Common myeloid progenitor, CD34-positive (primary cell): Measurements from ENCODE around the gene HDAC9.

Source experiments
- CTCF ChIA-PET: fragments of 350-600 bp; sonication (Branson Sonifier 250); formaldehyde crosslinking; loops from one replicate; lab custom pipeline; 2021; ENCODE audit warnings: antibody characterized with exemption; lab: Charles Lee
- POLR2A ChIA-PET: fragments of 350-600 bp; sonication (Branson Sonifier 250); formaldehyde crosslinking; loops from one replicate; lab custom pipeline; 2021; ENCODE audit warnings: antibody characterized with exemption; lab: Charles Lee
- DNase-seq, 3 donors: peaks; one replicate each; pipeline versions ENCODE4 v3.0.0 to v3.0.0-alpha.2; 2013
- H3K27ac ChIP-seq, 2 experiments: 1 replicate in 1 of 2; 2 replicates in 1 of 2; pipeline ENCODE4 v1.7.0; 2013; ENCODE audit warnings: inconsistent platforms in 2 of 2, low read length in 2 of 2, mild to moderate bottlenecking in 2 of 2, low read depth in 1 of 2, moderate library complexity in 1 of 2; ENCODE audit not compliant: severe bottlenecking in 2 of 2, insufficient read depth in 1 of 2, poor library complexity in 1 of 2
- H3K27me3 ChIP-seq, 5 experiments: replicated peaks in 2 of 5; 1 replicate in 3 of 5; 2 replicates in 2 of 5; pipeline versions ENCODE4 v1.6.1 to v1.7.0; 2013; ENCODE audit warnings: low read length in 4 of 5, mild to moderate bottlenecking in 2 of 5, moderate library complexity in 2 of 5, inconsistent platforms in 1 of 5; ENCODE audit not compliant: insufficient read depth in 5 of 5, control insufficient read depth in 4 of 5
- H3K36me3 ChIP-seq, 4 experiments: 1 replicate in 2 of 4; 2 replicates in 2 of 4; pipeline versions ENCODE4 v1.6.1 to v1.7.0; 2013; ENCODE audit warnings: low read length in 3 of 4, control low read depth in 1 of 4, mild to moderate bottlenecking in 1 of 4; ENCODE audit not compliant: control insufficient read depth in 4 of 4, insufficient read depth in 4 of 4
- H3K4me1 ChIP-seq, 4 experiments: 1 replicate in 3 of 4; 2 replicates in 1 of 4; pipeline versions ENCODE4 v1.6.1 to v1.7.1; 2013; ENCODE audit warnings: low read length in 3 of 4, mild to moderate bottlenecking in 3 of 4, control low read depth in 1 of 4, inconsistent platforms in 1 of 4, moderate library complexity in 1 of 4; ENCODE audit not compliant: control insufficient read depth in 4 of 4, insufficient read depth in 4 of 4; ENCODE audit errors: control extremely low read depth in 1 of 4
- H3K4me3 ChIP-seq, 7 experiments: 1 replicate in 4 of 7; 2 replicates in 3 of 7; pipeline versions ENCODE4 v1.5.1 to v1.7.0; 2013; ENCODE audit warnings: mild to moderate bottlenecking in 7 of 7, low read length in 6 of 7, moderate library complexity in 6 of 7, inconsistent platforms in 2 of 7, low read depth in 2 of 7, control low read depth in 1 of 7; ENCODE audit not compliant: insufficient read depth in 4 of 7, control insufficient read depth in 1 of 7; ENCODE audit errors: extremely low read depth in 1 of 7
- H3K9me3 ChIP-seq, 5 experiments: 1 replicate in 4 of 5; 2 replicates in 1 of 5; pipeline versions ENCODE4 v1.6.1 to v1.7.1; 2013; ENCODE audit warnings: low read length in 4 of 5, mild to moderate bottlenecking in 2 of 5, inconsistent platforms in 1 of 5, low read depth in 1 of 5, moderate library complexity in 1 of 5; ENCODE audit not compliant: control insufficient read depth in 4 of 5, insufficient read depth in 2 of 5; ENCODE audit errors: control extremely low read depth in 1 of 5
- WGBS: methylation state at CpG from one replicate; pipeline ENCODE4 v1.1.5; 2013; ENCODE audit not compliant: insufficient coverage; 5-methylcytosine and 5-hydroxymethylcytosine counted together

HDAC9 gene

GRCh38 chr7:18653381-18654155, 158.0 kb downstream of the HDAC9 start:
- Histone ChIP-seq H3K27ac (no peak overlapping the region), H3K27me3 (no peaks in the 10 kb centered on the region), H3K4me3 (no peak overlapping the region), H3K4me1 (no peaks in the 10 kb centered on the region), H3K9me3 (no peaks in the 10 kb centered on the region), H3K36me3 (peaks cover 0 to 12% (median 8%) of the 10 kb centered on the region in 4 experiments)
- WGBS: no CpG with 5 or more reads among the region's 2 CpGs
- no peak for DNase-seq
- ChIA-PET CTCF (no interaction called here), POLR2A (no interaction called here)

- Histone ChIP-seq H3K4me3 (no peak overlapping the region), H3K4me1 (no peaks in the 10 kb centered on the region), H3K9me3 (no peaks in the 10 kb centered on the region), H3K27me3 (no peaks in the 10 kb centered on the region), H3K36me3 (peaks cover 0 to 8% (median 2%) of the 10 kb centered on the region in 4 experiments), H3K27ac (no peak overlapping the region)
- WGBS: 95% methylated on average over 9 of the region's 9 CpGs
- CTCF ChIA-PET: no interaction called here
- DNase-seq: no peak
- POLR2A ChIA-PET: no interaction called here
Measured at GRCh38 chr7:18654709-18655108, 159.2 kb downstream of the HDAC9 start.

GRCh38 chr7:18655506-18655905, 160.0 kb downstream of the HDAC9 start:
- H3K36me3 ChIP-seq: peaks cover 0 to 5% (median 2%) of the 10 kb centered on the region in 4 experiments
- CTCF ChIA-PET: interaction anchor here (1.3 kb wide), 1 partner anchor 9 kb away, joined by 3 read pairs; no protein-coding TSS in a partner anchor
- no peaks in the 10 kb centered on the region for H3K9me3 ChIP-seq
- no peaks in the 10 kb centered on the region for H3K27me3 ChIP-seq
- H3K27ac ChIP-seq: no peak overlapping the region
- no peaks in the 10 kb centered on the region for H3K4me1 ChIP-seq
- H3K4me3 ChIP-seq: no peak overlapping the region
- no peak for DNase-seq
- POLR2A ChIA-PET: interaction anchor here (0.7 kb wide), 1 partner anchor 159 kb away, joined by 3 read pairs; no protein-coding TSS in a partner anchor
- WGBS: 84% methylated on average over 3 of the region's 3 CpGs

- no peak overlapping the region for H3K4me3 ChIP-seq
- H3K4me1 ChIP-seq: no peaks in the 10 kb centered on the region
- ChIA-PET CTCF (interaction anchor here (1.3 kb wide), 1 partner anchor 9 kb away, joined by 3 read pairs; no protein-coding TSS in a partner anchor), POLR2A (interaction anchor here (0.7 kb wide), 1 partner anchor 159 kb away, joined by 3 read pairs; no protein-coding TSS in a partner anchor)
- no CpG with 5 or more reads among the region's 1 CpG for WGBS
- no peak overlapping the region for H3K27ac ChIP-seq
- DNase-seq: no peak
- H3K36me3 ChIP-seq: peaks cover 0 to 3% (median 2%) of the 10 kb centered on the region in 4 experiments
- H3K9me3 ChIP-seq: no peaks in the 10 kb centered on the region
- no peaks in the 10 kb centered on the region for H3K27me3 ChIP-seq
Measured at GRCh38 chr7:18655912-18656311, 160.4 kb downstream of the HDAC9 start.

GRCh38 chr7:18656362-18656761, 160.8 kb downstream of the HDAC9 start:
- H3K4me1 ChIP-seq: no peaks in the 10 kb centered on the region
- no peaks in the 10 kb centered on the region for H3K9me3 ChIP-seq
- no peaks in the 10 kb centered on the region for H3K27me3 ChIP-seq
- no peak overlapping the region for H3K4me3 ChIP-seq
- CTCF ChIA-PET: interaction anchor here (1.3 kb wide), 1 partner anchor 8 kb away, joined by 3 read pairs; no protein-coding TSS in a partner anchor
- H3K27ac ChIP-seq: no peak overlapping the region
- POLR2A ChIA-PET: interaction anchor here (0.7 kb wide), 1 partner anchor 160 kb away, joined by 3 read pairs; no protein-coding TSS in a partner anchor
- H3K36me3 ChIP-seq: peaks cover 0 to 3% (median 2%) of the 10 kb centered on the region in 4 experiments
- no peak for DNase-seq

- CTCF ChIA-PET: interaction anchor here (1.3 to 1.5 kb wide), 2 partner anchors 24 to 307 kb away, joined by 3 to 7 read pairs; no protein-coding TSS in a partner anchor
- Histone ChIP-seq H3K4me1 (peaks cover 0 to 12% (median 5%) of the 10 kb centered on the region in 4 experiments), H3K27ac (no peak overlapping the region), H3K27me3 (no peaks in the 10 kb centered on the region), H3K9me3 (no peaks in the 10 kb centered on the region), H3K36me3 (peaks cover 0 to 3% (median 2%) of the 10 kb centered on the region in 4 experiments), H3K4me3 (no peak overlapping the region)
- POLR2A ChIA-PET: no interaction called here
- DNase-seq: no peak
- 100% methylated on average over 4 of the region's 5 CpGs for WGBS
Measured at GRCh38 chr7:18659746-18660145, 164.2 kb downstream of the HDAC9 start.

- POLR2A ChIA-PET: no interaction called here
- Histone ChIP-seq H3K36me3 (peaks cover 0 to 3% (median 0%) of the 10 kb centered on the region in 4 experiments), H3K27ac (no peak overlapping the region), H3K27me3 (no peaks in the 10 kb centered on the region), H3K4me1 (peaks cover 0 to 12% (median 5%) of the 10 kb centered on the region in 4 experiments), H3K4me3 (peak overlapping the region in 1 of 7 experiments; percentile 4), H3K9me3 (no peaks in the 10 kb centered on the region)
- CTCF ChIA-PET: interaction anchor here (1.0 to 2.1 kb wide), 4 partner anchors 20 to 310 kb away, joined by 3 to 7 read pairs (median 5); no protein-coding TSS in a partner anchor
- DNase-seq: peak; percentile 15 to 53 (median 41)
- 3% methylated on average over 5 of the region's 7 CpGs for WGBS
Measured at GRCh38 chr7:18663321-18663720, 167.8 kb downstream of the HDAC9 start.
